HUDEP-2 (cell line): Measurements from ENCODE around the gene ARHGAP10.

Source experiments
- DNase-seq, 76 experiments: peaks; one replicate each; lab custom pipeline; 2025; ENCODE audit not compliant: unreplicated experiment in 76 of 76; lab: John Stamatoyannopoulos, UW

Gene ARHGAP10

DNA sequence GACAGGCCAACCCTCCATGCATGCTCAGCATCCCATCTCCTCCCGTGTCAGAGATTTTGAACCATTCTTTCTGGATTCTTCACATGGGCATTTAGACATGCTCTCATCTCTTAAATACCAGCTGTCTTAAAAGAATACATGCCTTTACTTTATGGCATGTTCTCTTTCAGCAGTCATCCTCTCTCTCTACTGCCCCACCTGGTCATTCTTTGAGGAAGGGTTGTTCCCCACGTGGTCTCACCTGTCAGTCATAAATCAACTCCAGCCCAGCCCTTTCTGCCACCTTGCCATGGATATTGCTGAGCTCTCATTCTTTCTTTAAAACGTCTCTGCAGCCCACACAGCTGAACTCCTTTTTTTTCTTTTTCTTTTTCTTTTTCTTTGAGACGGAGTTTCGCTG is 111.3 kb downstream of the ARHGAP10 start:
- DNase-seq = peak in 1 of 76 experiments; percentile 2

GRCh38 chr4:147844781-147845180 is 112.9 kb downstream of the ARHGAP10 start:
- no peak for DNase-seq

GRCh38 chr4:147846318-147847155 is 114.6 kb downstream of the ARHGAP10 start:
- no peak for DNase-seq

- no peak for DNase-seq
Measured at GRCh38 chr4:147847751-147848590, 116.1 kb downstream of the ARHGAP10 start.

DNA sequence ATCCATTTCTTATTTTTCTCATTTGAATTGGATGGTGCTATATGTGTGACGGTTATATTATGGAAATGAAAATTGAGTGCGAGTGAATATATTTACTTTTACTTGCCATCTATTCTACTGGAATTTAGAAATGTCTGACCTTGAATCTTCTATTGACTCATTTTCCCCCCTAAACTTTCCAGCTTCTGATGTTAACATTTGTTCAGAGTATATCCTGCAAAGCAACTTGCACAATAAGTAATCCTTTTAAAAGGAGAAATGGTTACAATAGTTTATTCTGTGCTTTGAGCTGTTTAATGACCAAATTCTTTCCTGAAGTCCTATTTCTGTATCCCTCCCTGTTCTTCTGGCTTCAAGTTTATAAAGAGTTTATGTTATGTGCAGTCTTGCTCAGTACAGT is 116.7 kb downstream of the ARHGAP10 start:
- no peak for DNase-seq

DNA sequence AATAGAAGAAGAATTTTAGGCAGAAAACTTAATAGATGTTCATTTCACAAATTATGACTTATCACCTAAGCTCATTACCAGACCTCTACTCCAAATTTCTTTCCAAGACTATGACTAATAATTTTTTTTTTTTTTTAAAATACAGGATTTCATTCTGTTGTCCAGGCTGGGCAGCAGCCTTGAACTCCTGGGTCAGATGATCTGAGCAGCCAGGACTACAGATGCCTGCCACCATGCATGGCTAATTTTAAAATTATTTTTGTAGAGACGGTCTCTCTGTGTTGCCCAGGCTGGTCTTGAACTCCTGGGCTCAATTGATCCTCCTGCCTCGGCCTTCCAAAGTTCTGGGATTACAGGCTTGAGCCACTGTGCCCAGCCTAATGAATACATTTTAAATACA is 119.2 kb downstream of the ARHGAP10 start:
- no peak for DNase-seq

GRCh38 chr4:147853706-147854105 is 121.8 kb downstream of the ARHGAP10 start:
- DNase-seq = no peak

GRCh38 chr4:147854154-147854553 is 122.3 kb downstream of the ARHGAP10 start:
- no peak for DNase-seq

GRCh38 chr4:147855571-147856009 is 123.7 kb downstream of the ARHGAP10 start:
- DNase-seq = no peak

DNA sequence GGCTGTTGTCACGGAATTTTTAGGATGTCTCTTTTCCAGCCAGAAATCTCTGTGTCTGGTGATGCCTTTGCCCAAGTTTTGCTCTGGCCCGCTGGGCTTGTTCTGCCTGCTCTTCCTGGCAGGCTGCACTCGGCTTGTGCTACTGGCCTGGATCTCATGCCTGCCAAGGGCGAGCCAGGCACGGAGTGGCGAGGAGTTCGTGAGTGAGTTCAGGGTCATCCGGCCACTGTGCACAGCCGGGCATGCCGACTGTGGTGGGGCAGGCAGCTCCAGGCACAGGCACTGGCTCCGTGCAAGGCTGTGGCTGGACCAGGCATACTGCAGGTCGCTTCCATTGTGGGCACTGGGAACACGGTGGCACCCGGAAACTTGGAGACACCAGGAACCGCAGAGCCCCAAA is 129.1 kb downstream of the ARHGAP10 start:
- no peak for DNase-seq

DNA sequence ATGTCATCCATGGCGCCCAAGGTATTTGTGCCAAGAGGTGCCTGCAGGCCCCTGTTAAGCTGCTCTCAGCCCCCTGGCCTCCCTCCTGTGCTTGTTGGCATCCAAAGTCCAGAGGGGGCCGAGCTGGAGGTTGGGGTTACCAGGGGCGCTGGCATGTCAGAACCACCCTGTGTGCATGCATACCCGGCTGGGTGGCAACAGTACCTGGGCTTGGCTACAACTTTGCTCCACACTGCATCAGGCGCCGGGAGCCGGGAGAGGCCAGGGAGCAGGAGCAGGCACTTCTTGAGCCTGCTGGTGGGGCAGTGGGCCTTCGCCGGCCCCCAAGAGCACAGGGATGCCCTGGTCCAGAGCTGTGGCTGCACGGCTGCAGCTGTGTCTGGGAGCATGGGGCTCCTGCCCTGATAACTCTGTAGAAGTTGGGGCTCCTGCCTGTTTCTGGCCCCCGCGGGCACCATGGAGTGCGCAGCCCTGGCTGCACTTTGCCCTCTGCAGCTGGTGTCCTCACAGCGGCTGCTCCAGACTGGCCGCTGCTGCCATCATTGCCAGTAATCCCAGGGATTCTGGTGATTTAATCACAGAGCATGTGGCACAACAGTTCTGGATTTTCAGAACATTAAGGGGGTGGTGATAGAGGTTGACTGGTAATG is 130.3 kb downstream of the ARHGAP10 start:
- DNase-seq = no peak

- DNase-seq = no peak
Measured at GRCh38 chr4:147863111-147863747, 131.3 kb downstream of the ARHGAP10 start.

- DNase-seq = no peak
Measured at GRCh38 chr4:147863808-147864472, 132.1 kb downstream of the ARHGAP10 start.

- DNase-seq = no peak
Measured at GRCh38 chr4:147864607-147865006, 132.7 kb downstream of the ARHGAP10 start.

GRCh38 chr4:147865926-147866325 is 134.0 kb downstream of the ARHGAP10 start:
- DNase-seq = no peak

GRCh38 chr4:147866532-147867271 is 134.8 kb downstream of the ARHGAP10 start:
- DNase-seq = peak in 72 of 76 experiments; percentile 2 to 88 (median 69)

- DNase-seq = no peak
Measured at GRCh38 chr4:147874109-147874508, 142.2 kb downstream of the ARHGAP10 start.

GRCh38 chr4:147877308-147877771 is 145.5 kb downstream of the ARHGAP10 start:
- no peak for DNase-seq

GRCh38 chr4:147879676-147880075 is 147.8 kb downstream of the ARHGAP10 start:
- DNase-seq = no peak
